Measurements from ENCODE around the gene DHFR2.
"Not testable (repeated sequence)": the region's sequence is repeated elsewhere in the genome, so short reads cannot be mapped to it uniquely, and the experiment has no call there.

DHFR2 gene

DNA sequence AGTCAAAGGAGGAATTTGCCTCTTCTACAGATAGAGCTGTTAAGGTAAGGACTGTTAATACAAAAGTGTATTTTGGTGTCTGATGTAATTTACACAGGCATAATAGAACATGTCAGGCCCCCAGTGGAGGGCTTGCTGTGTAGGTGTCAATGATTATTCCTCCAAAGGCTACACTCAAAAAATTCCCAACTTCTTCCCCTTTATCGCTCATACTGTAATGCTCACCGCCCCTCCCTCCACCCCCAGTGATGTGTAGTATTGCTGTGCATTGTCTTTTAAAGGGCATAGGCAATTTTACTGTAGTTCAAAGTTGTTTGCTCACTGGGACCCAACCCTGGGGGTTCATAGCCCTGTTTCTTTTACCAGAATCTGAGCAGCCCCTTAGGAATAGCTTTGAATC is 32.4 kb upstream of the DHFR2 start:
- no peak overlapping the region for H3K4me3 ChIP-seq (ENCODE audit: low read depth, low read length)
- no peak for DNase-seq (ENCODE audit: low read depth)
- no peak for TF ChIP-seq CTCF (IDR thresholded peaks at IDR 0.05; ENCODE audit: control insufficient read depth, extremely low read depth, insufficient read depth)

DNA sequence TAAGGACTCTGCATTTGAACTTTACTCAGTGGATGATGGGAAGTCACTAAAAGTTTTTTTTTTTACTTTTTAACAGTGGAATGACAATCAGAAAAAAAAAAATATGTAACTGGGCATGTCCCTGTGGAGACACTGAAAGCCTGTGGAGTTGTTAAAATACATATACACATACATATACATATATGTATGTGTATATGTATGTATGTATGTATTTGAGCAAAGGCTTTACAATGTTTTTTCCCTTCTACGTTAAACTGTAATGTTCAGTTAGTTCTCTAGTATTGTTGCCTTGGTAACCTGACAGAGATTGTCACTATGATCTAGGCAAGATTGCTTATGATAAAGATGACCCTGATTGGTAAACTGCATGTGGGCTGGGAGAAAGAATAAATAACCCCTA is 30.4 kb upstream of the DHFR2 start:
- DNase-seq (ENCODE audit: low read depth), result no peak
- H3K4me3 ChIP-seq (ENCODE audit: low read depth, low read length), result no peak overlapping the region
- no peak for TF ChIP-seq CTCF (IDR thresholded peaks at IDR 0.05; ENCODE audit: control insufficient read depth, extremely low read depth, insufficient read depth)

- H3K4me3 ChIP-seq (ENCODE audit: low read depth, low read length), result no peak overlapping the region
- no peak for DNase-seq (ENCODE audit: low read depth)
- no peak for TF ChIP-seq CTCF (IDR thresholded peaks at IDR 0.05; ENCODE audit: control insufficient read depth, extremely low read depth, insufficient read depth)
These were observed 29.4 kb upstream of the DHFR2 start for GRCh38 chr3:94092086-94092485.

DNA sequence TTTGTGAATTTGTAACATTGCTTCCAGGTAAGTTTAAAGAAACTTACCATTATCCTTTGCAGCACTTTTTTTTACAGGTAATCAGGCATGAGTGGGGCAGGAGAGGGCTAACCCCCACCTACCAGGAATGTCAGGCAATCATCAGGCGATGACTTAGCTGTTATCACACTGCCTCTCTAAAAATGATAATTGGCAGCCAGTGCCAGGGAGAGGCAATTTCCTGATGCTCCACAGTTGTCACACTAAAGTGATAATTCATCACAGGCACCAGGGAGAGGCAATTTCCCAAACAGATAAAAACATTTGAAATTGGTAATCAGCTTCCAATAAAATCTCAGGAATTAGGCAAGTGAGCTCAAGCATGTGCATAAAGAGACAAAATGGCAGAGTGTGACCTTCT is 26.4 kb upstream of the DHFR2 start:
- no peak for TF ChIP-seq CTCF (IDR thresholded peaks at IDR 0.05; ENCODE audit: control insufficient read depth, extremely low read depth, insufficient read depth)
- DNase-seq (ENCODE audit: low read depth), result no peak
- no peak overlapping the region for H3K4me3 ChIP-seq (ENCODE audit: low read depth, low read length)

DNA sequence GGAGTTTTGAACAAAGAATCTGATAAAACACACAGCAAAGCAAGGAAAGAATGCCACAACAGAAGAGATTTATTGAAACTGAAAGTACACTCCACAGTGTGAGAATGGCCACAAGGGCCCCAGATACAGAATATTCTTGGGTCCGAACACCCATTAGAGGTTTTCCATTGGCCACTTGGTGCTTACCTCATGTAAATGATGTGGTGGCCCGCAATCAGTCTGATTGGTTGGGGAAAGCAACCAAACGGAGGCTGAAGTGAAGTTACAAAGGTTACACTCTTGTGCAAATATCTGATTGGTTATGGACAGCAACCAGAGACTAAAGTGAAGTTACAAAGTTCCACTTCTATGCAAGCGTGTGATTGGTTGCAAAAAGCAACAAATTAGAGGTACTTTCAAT is 20.5 kb upstream of the DHFR2 start:
- H3K4me3 ChIP-seq (ENCODE audit: low read depth, low read length), result no peak overlapping the region
- no peak for DNase-seq (ENCODE audit: low read depth)
- no peak for TF ChIP-seq CTCF (IDR thresholded peaks at IDR 0.05; ENCODE audit: control insufficient read depth, extremely low read depth, insufficient read depth)

DNA sequence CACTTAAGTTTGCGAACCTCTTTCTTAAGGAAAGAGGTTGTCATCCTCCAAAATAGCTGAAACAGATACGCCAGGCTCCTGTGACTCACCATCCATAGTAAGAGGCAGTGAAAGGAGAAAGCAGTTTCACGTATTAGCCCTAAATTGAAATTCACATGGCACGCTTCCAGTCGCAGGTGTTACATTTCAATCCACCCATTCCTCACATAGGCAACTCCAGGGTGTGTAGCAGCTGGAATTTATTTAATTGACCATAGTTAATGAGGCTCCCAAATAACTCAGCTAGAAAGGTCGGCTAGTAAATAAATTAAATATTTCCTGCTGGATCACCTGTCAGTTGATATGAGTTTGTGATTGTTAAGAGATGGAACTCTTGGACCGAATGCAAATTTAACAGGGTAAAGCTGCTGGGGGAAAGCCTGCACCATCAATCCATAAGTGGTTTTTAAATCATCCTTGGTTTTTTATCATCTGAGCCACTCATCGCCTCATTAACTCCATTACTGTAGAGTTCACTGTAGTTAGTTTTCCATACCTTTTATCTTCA is 19.7 kb upstream of the DHFR2 start:
- H3K4me3 ChIP-seq (ENCODE audit: low read depth, low read length), result no peak overlapping the region
- no peak for TF ChIP-seq CTCF (IDR thresholded peaks at IDR 0.05; ENCODE audit: control insufficient read depth, extremely low read depth, insufficient read depth)
- no peak for DNase-seq (ENCODE audit: low read depth)

DNA sequence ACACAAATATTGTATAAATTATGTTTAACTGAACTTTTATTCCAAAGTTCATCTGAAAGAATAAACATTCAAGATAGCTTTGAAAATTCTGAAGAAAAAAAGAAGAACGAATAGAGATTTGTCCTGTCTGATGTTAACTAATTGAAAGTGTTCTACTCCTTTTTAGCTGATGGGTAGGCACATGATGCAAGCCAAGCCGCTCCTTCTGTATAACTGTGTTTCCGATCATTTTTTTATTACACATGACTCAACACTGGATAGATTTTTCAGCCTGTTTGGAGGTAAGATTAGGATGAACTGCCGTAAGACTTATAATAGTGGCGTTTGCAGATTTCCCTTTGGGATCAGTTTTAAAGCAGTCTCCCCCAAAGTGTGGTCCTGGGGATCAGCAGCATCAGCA is 19.2 kb upstream of the DHFR2 start:
- H3K4me3 ChIP-seq (ENCODE audit: low read depth, low read length), result no peak overlapping the region
- DNase-seq (ENCODE audit: low read depth), result no peak
- no peak for TF ChIP-seq CTCF (IDR thresholded peaks at IDR 0.05; ENCODE audit: control insufficient read depth, extremely low read depth, insufficient read depth)

DNA sequence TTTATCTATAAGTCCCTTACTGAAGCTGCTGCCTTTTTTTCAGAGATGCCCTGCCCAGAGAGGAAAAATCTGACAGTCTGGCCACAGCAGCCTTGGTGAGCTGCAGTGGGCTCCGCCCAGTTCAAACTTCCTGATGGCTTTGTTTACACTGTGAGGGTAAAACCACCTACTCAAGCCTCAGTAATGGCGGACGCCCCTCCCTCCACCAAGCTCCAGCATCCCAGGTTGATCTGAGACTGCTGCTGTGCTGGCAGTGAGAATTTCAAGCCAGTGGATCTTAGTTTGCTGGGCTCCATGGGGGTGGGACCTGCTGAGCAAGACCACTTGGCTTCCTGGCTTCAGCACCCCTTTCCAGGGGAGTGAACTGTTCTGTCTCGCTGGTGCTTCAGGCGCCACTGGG is 17.8 kb upstream of the DHFR2 start:
- DNase-seq (ENCODE audit: low read depth); H3K4me3 ChIP-seq (ENCODE audit: low read depth, low read length): not testable (repeated sequence)
